ENCODE data around the gene RAB31.
A peak's percentile ranks its signal among the peaks of the same experiment; 100 is the strongest.

RAB31 gene

GRCh38 chr18:9712611-9713010 is 4.5 kb downstream of the RAB31 start:
- no peak for DNase-seq (ENCODE audit: low read depth)

GRCh38 chr18:9714266-9715087 is 6.4 kb downstream of the RAB31 start:
- no peak for DNase-seq (ENCODE audit: low read depth)

GRCh38 chr18:9715088-9715343 is 6.9 kb downstream of the RAB31 start:
- DNase-seq (ENCODE audit: low read depth) = no peak

GRCh38 chr18:9715978-9716774 is 8.1 kb downstream of the RAB31 start:
- no peak for DNase-seq (ENCODE audit: low read depth)

- DNase-seq (ENCODE audit: low read depth) = no peak
Observed at GRCh38 chr18:9716780-9717563, 8.9 kb downstream of the RAB31 start.

GRCh38 chr18:9719421-9719981 is 11.4 kb downstream of the RAB31 start:
- DNase-seq (ENCODE audit: low read depth) = peak; percentile 81

GRCh38 chr18:9720327-9720726 is 12.2 kb downstream of the RAB31 start:
- DNase-seq (ENCODE audit: low read depth) = no peak

- no peak for DNase-seq (ENCODE audit: low read depth)
Observed at GRCh38 chr18:9721893-9722550, 13.9 kb downstream of the RAB31 start.

GRCh38 chr18:9722691-9723090 is 14.6 kb downstream of the RAB31 start:
- no peak for DNase-seq (ENCODE audit: low read depth)

- no peak for DNase-seq (ENCODE audit: low read depth)
Observed at GRCh38 chr18:9724797-9725585, 16.9 kb downstream of the RAB31 start.

- DNase-seq (ENCODE audit: low read depth) = no peak
Observed at GRCh38 chr18:9726175-9726574, 18.1 kb downstream of the RAB31 start.

GRCh38 chr18:9726936-9727335 is 18.8 kb downstream of the RAB31 start:
- no peak for DNase-seq (ENCODE audit: low read depth)

- no peak for DNase-seq (ENCODE audit: low read depth)
Observed at GRCh38 chr18:9730786-9731185, 22.7 kb downstream of the RAB31 start.

- no peak for DNase-seq (ENCODE audit: low read depth)
Observed at GRCh38 chr18:9731380-9731779, 23.3 kb downstream of the RAB31 start.

- no peak for DNase-seq (ENCODE audit: low read depth)
Observed at GRCh38 chr18:9732031-9732430, 23.9 kb downstream of the RAB31 start.

GRCh38 chr18:9734189-9734588 is 26.1 kb downstream of the RAB31 start:
- no peak for DNase-seq (ENCODE audit: low read depth)

- DNase-seq (ENCODE audit: low read depth) = no peak
Observed at GRCh38 chr18:9735238-9735637, 27.1 kb downstream of the RAB31 start.

GRCh38 chr18:9735879-9736278 is 27.8 kb downstream of the RAB31 start:
- no peak for DNase-seq (ENCODE audit: low read depth)

- DNase-seq (ENCODE audit: low read depth) = no peak
Observed at GRCh38 chr18:9736286-9736835, 28.3 kb downstream of the RAB31 start.

- peak; percentile 35 for DNase-seq (ENCODE audit: low read depth)
Observed at GRCh38 chr18:9737006-9737405, 28.9 kb downstream of the RAB31 start.

Data from HS-27A (cell line).